Measurements from ENCODE around the gene USP19. TPM values are rescaled to one million over a fixed set of nuclear protein-coding genes. Genes with fewer than 3 reads are reported as not detected.

Gene USP19, protein sequence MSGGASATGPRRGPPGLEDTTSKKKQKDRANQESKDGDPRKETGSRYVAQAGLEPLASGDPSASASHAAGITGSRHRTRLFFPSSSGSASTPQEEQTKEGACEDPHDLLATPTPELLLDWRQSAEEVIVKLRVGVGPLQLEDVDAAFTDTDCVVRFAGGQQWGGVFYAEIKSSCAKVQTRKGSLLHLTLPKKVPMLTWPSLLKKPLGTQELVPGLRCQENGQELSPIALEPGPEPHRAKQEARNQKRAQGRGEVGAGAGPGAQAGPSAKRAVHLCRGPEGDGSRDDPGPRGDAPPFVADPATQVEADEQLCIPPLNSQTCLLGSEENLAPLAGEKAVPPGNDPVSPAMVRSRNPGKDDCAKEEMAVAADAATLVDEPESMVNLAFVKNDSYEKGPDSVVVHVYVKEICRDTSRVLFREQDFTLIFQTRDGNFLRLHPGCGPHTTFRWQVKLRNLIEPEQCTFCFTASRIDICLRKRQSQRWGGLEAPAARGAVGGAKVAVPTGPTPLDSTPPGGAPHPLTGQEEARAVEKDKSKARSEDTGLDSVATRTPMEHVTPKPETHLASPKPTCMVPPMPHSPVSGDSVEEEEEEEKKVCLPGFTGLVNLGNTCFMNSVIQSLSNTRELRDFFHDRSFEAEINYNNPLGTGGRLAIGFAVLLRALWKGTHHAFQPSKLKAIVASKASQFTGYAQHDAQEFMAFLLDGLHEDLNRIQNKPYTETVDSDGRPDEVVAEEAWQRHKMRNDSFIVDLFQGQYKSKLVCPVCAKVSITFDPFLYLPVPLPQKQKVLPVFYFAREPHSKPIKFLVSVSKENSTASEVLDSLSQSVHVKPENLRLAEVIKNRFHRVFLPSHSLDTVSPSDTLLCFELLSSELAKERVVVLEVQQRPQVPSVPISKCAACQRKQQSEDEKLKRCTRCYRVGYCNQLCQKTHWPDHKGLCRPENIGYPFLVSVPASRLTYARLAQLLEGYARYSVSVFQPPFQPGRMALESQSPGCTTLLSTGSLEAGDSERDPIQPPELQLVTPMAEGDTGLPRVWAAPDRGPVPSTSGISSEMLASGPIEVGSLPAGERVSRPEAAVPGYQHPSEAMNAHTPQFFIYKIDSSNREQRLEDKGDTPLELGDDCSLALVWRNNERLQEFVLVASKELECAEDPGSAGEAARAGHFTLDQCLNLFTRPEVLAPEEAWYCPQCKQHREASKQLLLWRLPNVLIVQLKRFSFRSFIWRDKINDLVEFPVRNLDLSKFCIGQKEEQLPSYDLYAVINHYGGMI (N-terminal part only)
- total RNA-seq (30.8 TPM), polyA plus RNA-seq (44.8 TPM)

DNA sequence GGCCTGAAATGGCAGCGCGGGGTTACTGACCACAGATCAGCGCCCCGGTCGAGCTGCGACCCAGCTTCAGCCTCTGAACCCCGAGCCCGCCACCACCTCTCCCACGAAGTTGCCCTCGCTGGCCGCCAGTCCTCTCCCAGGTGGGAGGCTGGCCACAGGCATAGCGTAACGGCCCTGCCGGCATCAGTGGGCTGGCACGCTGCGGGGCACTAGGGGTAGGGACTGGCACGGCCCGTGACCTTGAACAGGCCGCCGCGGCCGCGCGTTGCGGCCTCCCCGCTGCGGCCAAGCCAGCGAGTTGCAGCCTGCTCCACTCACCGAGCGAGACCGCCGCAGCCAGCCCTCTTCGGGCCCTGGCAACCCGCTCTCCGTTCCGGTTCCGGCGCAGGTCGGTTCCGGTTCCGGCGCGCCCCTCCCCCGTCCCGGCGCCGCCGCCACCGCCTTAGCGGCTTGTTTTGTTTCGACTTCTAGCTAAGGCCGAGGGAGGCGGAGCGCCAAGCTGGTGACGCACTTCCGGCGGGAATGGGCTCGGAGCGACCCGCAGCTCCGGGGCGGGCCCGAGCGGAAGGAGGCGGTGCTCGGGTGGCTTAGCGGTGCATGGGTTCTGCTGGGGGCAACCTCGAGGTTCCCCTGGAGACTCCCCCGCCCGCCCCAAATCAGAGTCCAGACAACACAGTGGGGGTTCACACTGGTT is at the start of gene USP19:
TSS of gene USP19 (minus strand) at position 386 of the 694 bp plus-strand sequence. CDS start 1,678 bp downstream, outside the sequence.
- Histone ChIP-seq H3K27ac (ENCODE audit: low read depth) (peak within 1 kb of the TSS; percentile 94), H3K4me1 (ENCODE audit: insufficient read depth) (no peaks in the 10 kb centered on the region), H3K4me3 (ENCODE audit: low read depth, low read length) (peak within 1 kb of the TSS; percentile 88), H3K36me3 (ENCODE audit: insufficient read depth) (peaks cover 2% of the 10 kb centered on the region)
- under 1% methylated on average over 70 of the region's 70 CpGs for WGBS
- peak; percentile 84 for DNase-seq (ENCODE audit: extremely low spot score)

DNA sequence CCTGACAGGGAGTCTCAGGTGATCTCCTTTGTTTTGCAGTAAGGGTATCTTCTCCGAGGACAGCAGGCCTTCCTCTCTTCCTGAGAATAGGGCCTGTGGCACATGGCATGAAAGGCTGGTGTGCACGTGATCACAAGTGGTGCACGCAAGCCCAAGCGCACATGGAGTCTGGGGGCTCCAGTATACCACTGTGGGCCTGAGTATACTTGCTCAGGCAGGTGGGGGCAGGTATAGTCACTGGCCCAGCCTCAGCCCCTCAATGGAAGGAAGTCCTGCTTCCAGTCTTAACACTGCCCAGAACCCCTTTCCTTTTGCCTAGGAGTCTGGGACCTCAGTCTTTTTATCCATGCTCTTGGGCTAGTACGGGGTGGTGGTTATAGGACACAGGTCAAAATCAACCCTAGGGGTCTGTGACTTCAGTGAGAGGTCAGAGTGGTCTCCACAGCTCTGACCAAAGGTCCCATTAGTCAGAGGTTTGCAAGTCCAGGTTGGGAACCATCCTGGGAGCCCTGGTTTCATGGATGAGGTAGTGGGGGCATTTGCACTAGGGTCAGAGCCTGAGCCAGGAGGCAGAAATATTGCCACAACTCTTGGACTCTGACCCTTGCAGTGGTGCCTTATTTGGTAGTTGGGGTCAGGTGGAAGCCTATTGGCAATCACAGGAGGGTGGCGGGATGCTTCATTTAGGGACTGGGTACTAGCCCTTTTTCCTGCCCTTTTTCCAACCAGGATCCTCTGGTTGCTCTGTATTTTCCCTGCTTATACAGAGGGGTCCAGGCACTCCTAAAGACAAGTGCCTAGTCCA is 46.3 kb upstream of the USP19 start:
- H3K36me3 ChIP-seq (ENCODE audit: insufficient read depth) = peaks cover 2% of the 10 kb centered on the region
- peak overlapping the region; percentile 96 for H3K4me3 ChIP-seq (ENCODE audit: low read depth, low read length)
- H3K27ac ChIP-seq (ENCODE audit: low read depth) = peak overlapping the region; percentile 89
- 96% methylated on average over 6 of the region's 6 CpGs for WGBS
- DNase-seq (ENCODE audit: extremely low spot score) = no peak
- no peaks in the 10 kb centered on the region for H3K4me1 ChIP-seq (ENCODE audit: insufficient read depth)

DNA sequence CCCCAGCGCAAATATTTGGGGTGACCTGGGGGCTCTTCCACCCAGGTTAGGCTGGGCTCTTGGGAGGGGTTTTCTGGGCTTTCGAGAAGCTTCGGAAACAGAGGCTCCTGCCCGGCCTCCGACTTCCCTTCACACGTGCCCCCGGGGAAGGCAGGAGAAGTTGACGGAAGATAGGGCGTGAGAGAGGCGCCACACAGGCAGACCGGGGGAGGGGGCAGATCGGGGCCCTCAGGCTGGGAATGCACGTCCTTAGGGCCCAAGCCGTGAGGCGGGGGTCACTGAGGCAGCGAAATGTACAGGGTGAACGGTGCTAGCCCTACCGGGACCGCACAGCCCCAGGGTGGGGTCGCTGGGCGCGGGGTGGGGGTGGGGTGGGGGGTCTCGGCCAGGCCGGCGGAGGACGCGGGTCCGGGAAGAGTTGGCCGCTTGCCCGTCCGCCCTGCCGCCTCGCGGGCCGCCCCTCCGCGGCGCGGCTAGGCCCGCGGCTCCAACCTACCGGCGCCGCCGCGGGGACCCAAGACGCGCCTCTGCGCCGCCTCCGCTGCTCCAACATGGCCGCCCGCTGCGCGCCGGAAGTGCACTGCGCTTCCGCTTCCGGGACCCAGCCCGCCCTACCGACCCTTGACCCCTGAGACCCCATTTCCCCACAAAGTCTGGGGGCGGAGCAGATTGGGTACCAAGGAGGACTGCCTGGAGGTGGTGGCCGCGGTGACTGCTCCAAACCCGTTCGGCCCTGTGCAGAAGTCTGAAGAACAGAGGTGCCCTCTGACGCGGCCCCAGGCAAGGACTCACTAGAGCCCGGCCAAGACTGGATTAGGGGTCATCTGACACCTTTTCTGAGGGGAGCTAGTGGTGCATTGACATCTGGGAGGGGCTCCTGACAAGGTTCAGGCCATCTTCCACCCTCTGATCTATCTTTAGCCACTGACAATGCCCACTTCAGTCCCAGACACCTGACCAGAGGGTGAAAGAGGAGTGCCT is 45.4 kb upstream of the USP19 start, which contains the start of gene CCDC71:
TSS of gene CCDC71 (minus strand) at position 561 of the 981 bp plus-strand sequence. CDS start 2,123 bp downstream, outside the sequence.
- WGBS = 3% methylated on average over 69 of the region's 69 CpGs
- H3K36me3 ChIP-seq (ENCODE audit: insufficient read depth) = peaks cover 2% of the 10 kb centered on the region
- DNase-seq (ENCODE audit: extremely low spot score) = no peak
- peak within 1 kb of the TSS; percentile 89 for H3K27ac ChIP-seq (ENCODE audit: low read depth)
- H3K4me3 ChIP-seq (ENCODE audit: low read depth, low read length) = peak within 1 kb of the TSS; percentile 96
- no peaks in the 10 kb centered on the region for H3K4me1 ChIP-seq (ENCODE audit: insufficient read depth)

DNA sequence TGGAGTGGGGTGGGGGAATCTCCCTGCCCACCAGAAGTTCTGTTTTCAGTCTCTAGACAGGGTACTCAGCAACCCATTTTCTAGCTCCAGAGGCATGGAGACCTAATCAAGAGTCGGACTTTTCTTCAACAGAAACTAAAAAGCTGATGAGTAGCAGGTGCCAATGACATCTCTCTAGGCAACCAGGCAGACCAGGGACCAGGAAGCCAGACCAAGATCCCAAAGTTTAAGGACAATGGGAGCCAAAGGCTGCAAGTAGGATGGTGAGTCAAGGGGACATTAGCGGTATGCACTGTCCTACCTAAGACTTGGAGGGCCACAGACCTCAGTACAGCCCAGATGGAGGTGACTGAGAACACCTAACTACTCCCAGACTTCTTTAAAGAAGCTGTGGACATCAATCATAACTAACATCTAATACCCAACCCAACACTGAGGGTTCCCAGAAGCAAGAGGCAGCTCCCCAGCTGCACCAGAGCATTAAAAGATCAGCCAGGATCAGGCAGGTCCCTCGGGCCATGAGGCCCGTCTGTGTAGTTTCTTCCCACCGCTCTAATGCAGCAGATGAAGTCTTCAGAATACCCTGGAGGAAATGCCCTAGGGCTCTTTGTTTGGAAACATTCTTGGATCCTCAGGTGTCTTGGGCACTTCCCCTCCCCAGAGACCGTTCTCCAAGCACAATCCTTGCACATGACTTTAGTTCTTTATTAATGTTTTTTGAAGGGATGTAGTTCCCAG is 44.5 kb upstream of the USP19 start:
- Histone ChIP-seq H3K36me3 (ENCODE audit: insufficient read depth) (peaks cover 2% of the 10 kb centered on the region), H3K4me3 (ENCODE audit: low read depth, low read length) (peak overlapping the region; percentile 96), H3K4me1 (ENCODE audit: insufficient read depth) (no peaks in the 10 kb centered on the region), H3K27ac (ENCODE audit: low read depth) (peak overlapping the region; percentile 72)
- WGBS = 28% methylated on average over 6 of the region's 6 CpGs
- DNase-seq (ENCODE audit: extremely low spot score) = no peak

DNA sequence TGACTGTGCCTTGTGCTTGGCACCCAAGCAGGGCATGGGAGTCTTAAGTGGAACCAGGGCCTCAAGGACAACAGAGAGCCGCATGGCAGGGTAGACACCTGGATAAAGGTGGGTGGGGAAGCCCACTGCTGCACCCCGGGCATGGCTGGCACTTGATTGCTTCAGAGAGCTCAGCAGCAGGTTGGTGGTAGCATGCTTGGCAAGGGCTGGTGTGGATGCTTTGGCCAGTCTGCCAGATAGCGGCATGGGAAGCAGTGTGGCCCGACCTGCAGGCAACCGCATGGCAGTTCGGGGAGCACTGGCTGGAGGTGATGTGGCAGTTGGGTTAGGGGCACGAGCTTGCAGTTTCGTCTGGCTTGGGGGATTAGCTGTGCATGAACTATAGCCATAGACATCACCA is 43.0 kb upstream of the USP19 start:
- Histone ChIP-seq H3K4me3 (ENCODE audit: low read depth, low read length) (no peak overlapping the region), H3K36me3 (ENCODE audit: insufficient read depth) (peaks cover 2% of the 10 kb centered on the region), H3K27ac (ENCODE audit: low read depth) (no peak overlapping the region), H3K4me1 (ENCODE audit: insufficient read depth) (no peaks in the 10 kb centered on the region)
- 95% methylated on average over 8 of the region's 8 CpGs for WGBS
- no peak for DNase-seq (ENCODE audit: extremely low spot score)

DNA sequence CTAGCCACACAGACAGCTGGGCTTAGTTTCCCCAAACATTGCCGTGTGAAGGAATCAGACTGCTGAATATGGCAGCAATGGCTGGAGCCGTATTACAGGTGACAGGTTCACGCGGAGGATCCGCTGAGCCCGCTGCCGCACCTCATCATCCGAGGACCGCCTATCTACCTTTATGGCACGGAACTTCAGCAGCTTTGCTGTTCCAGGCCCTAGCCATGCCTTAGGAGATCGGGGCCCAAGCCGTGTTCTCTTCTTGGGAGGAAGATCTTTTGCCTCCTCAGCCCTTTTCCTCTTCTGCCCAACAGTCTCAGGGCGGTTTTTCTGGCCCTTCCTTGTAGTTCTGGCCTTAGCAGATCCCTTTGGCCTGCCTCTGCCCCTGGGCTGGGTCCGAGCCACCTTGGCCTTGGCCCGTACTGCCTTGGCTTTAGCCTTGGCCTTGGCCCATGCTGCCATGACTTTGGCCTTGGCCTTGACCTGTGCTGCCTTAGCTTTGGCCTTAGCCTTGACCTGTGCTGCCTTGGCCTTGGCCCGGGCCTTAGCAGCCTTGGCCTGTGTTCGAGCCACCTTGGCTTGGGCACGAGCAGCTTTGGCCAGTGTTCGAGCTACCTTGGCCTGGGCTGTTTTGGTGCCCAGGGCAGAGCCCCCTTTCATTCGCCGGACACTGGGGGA is 42.3 kb upstream of the USP19 start:
- H3K4me1 ChIP-seq (ENCODE audit: insufficient read depth) = no peaks in the 10 kb centered on the region
- no peak for DNase-seq (ENCODE audit: extremely low spot score)
- no peak overlapping the region for H3K4me3 ChIP-seq (ENCODE audit: low read depth, low read length)
- WGBS = 94% methylated on average over 21 of the region's 21 CpGs
- peaks cover 2% of the 10 kb centered on the region for H3K36me3 ChIP-seq (ENCODE audit: insufficient read depth)
- H3K27ac ChIP-seq (ENCODE audit: low read depth) = no peak overlapping the region

DNA sequence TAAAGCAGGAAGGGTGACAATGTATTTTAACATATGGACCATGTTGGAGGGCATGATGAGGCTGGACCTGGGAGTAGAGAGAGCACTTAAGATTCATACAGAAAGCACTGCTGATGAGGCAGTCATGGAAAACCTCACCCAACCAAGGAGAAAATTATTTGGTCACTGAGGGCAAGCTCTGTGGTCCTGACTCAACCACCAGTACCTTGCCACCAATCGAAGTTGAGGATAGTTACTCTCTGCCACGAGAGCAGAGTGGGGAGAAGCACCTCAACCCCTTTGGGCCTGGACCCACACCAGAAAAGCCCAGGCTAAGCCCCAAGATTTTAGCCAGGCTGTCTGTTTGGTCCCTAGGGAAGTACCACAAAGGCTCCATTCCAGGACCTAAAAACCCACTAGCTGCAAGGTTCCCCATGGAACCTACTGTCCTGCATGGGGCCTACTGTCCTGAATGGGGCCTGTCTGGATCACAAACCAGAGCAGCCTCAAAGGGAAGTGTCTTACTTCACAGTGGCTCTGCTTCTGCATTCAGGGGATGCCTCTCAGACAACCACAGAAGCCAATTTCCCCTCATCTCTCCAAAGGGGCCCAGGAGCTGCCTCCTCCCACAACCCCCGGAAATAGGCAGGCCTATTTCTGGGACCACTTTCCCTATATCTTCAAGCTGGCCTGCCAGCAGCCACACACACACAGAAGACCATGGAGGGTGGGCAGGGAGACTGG is 41.3 kb upstream of the USP19 start:
- no peaks in the 10 kb centered on the region for H3K4me1 ChIP-seq (ENCODE audit: insufficient read depth)
- 70% methylated on average over 3 of the region's 3 CpGs for WGBS
- DNase-seq (ENCODE audit: extremely low spot score) = no peak
- H3K36me3 ChIP-seq (ENCODE audit: insufficient read depth) = peaks cover 2% of the 10 kb centered on the region
- H3K4me3 ChIP-seq (ENCODE audit: low read depth, low read length) = no peak overlapping the region
- H3K27ac ChIP-seq (ENCODE audit: low read depth) = no peak overlapping the region

DNA sequence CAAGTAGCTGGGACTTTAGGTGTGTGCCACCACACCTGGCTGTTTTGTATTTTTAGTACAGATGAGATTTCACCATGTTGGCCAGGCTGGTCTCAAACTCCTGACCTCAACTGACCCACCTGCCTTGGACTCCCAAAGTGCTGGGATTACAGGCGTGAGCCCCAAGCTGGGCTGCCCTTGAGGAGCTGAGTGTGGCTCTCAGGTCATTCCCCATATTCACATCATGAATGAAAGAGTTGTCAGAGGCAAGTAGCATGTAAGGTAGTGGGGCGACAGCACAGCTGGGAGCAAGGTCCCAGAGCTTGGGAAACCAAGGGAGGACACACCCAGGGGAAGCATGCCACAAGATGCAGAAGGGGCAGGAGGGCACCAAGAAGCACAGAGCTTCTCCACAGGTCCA is 40.6 kb upstream of the USP19 start:
- Histone ChIP-seq H3K36me3 (ENCODE audit: insufficient read depth) (peaks cover 2% of the 10 kb centered on the region), H3K4me3 (ENCODE audit: low read depth, low read length) (no peak overlapping the region), H3K4me1 (ENCODE audit: insufficient read depth) (no peaks in the 10 kb centered on the region), H3K27ac (ENCODE audit: low read depth) (no peak overlapping the region)
- 91% methylated on average over 2 of the region's 2 CpGs for WGBS
- DNase-seq (ENCODE audit: extremely low spot score) = no peak

DNA sequence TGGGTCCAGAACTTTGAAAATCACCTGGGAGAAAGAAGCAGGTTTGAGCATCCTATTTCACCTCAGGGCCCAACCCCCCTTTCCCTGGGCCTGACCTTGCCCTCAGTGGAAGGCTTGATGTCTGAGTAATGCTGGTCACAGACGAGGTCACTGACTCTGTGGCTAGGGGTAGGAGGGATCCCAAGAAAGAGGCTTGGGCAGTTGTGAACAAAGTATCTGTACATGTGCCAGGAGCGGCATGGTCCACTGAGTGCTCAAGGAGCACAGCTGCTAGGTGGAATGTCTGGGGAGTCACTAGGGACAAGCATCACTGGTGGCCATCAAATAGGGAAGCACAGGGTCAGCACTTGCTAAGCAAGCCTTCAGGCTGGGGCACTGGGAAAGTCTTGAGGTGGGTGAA is 38.2 kb upstream of the USP19 start:
- 70% methylated on average over 2 of the region's 2 CpGs for WGBS
- Histone ChIP-seq H3K4me3 (ENCODE audit: low read depth, low read length) (no peak overlapping the region), H3K27ac (ENCODE audit: low read depth) (no peak overlapping the region), H3K4me1 (ENCODE audit: insufficient read depth) (no peaks in the 10 kb centered on the region), H3K36me3 (ENCODE audit: insufficient read depth) (peaks cover 1% of the 10 kb centered on the region)
- no peak for DNase-seq (ENCODE audit: extremely low spot score)

DNA sequence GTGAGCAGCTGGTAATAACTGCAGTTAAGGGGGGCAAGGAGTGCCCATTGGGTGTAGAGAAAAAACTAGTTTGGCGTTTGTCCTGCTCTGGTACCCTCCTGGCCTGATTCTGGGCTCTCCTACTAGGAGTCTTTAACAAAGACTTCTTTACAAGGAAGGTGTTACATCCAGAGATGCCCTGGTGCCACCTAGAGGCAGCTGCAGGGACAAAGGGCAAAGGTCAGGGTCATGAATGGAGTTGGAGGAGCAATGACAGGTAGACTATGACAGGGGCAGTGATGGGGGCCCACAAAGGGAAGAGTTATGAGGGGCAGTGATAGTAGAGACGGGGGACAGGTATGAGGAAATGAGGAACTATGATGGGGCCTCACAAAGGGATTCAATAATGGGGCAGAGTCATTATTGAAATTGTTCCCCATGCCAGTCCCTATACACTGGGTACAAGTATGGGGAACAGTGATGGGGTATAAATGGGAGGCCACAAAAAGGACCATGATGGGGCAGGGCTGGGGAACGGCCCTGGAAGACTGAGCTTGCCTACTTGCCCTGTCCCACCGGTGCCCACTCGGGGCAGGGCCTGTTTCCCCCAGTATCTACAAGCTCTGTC is 37.6 kb upstream of the USP19 start:
- no peak for DNase-seq (ENCODE audit: extremely low spot score)
- no peaks in the 10 kb centered on the region for H3K4me1 ChIP-seq (ENCODE audit: insufficient read depth)
- H3K27ac ChIP-seq (ENCODE audit: low read depth) = no peak overlapping the region
- H3K4me3 ChIP-seq (ENCODE audit: low read depth, low read length) = no peak overlapping the region
- WGBS = 69% methylated on average over 5 of the region's 5 CpGs
- H3K36me3 ChIP-seq (ENCODE audit: insufficient read depth) = no peaks in the 10 kb centered on the region

Data from urinary bladder (tissue), 4 donors.